Measurements from ENCODE around the gene SUSD3.
A peak's percentile ranks its signal among the peaks of the same experiment; 100 is the strongest.

Gene SUSD3

GRCh38 chr9:93057703-93058354 is 672 bp upstream of the SUSD3 start:
- no peak for DNase-seq (ENCODE audit: insufficient read length, low spot score)
- FAIRE-seq: no peak
- TF ChIP-seq SPI1 (IDR thresholded peaks at IDR 0.05; ENCODE audit: low read depth, low read length) (no peak), PAX5 (IDR thresholded peaks at IDR 0.05; ENCODE audit: insufficient read depth, low read length, severe bottlenecking) (no peak), POU2F2 (IDR thresholded peaks at IDR 0.05; ENCODE audit: low read depth, low read length) (no peak), POLR2A (IDR thresholded peaks at IDR 0.05; ENCODE audit: low read depth, low read length) (no peak), POLR2AphosphoS5 (IDR thresholded peaks at IDR 0.05; ENCODE audit: low read depth, low read length) (no peak), TAF1 (IDR thresholded peaks at IDR 0.05; ENCODE audit: low read depth, low read length) (no peak)

GRCh38 chr9:93059011-93059714 is 662 bp downstream of the SUSD3 start:
- no peak for DNase-seq (ENCODE audit: insufficient read length, low spot score)
- no peak for FAIRE-seq
- no peak for TF ChIP-seq POLR2AphosphoS5 (IDR thresholded peaks at IDR 0.05; ENCODE audit: low read depth, low read length)
- TF ChIP-seq POLR2A (IDR thresholded peaks at IDR 0.05; ENCODE audit: low read depth, low read length): no peak
- no peak for TF ChIP-seq SPI1 (IDR thresholded peaks at IDR 0.05; ENCODE audit: low read depth, low read length)
- no peak for TF ChIP-seq TAF1 (IDR thresholded peaks at IDR 0.05; ENCODE audit: low read depth, low read length)
- TF ChIP-seq POU2F2 (IDR thresholded peaks at IDR 0.05; ENCODE audit: low read depth, low read length): no peak

GRCh38 chr9:93059715-93060578 is 1.4 kb downstream of the SUSD3 start:
- FAIRE-seq (peak; percentile 54), DNase-seq (ENCODE audit: insufficient read length, low spot score) (no peak)
- TF ChIP-seq TAF1 (IDR thresholded peaks at IDR 0.05; ENCODE audit: low read depth, low read length) (no peak), SPI1 (IDR thresholded peaks at IDR 0.05; ENCODE audit: low read depth, low read length) (no peak), PAX5 (IDR thresholded peaks at IDR 0.05; ENCODE audit: insufficient read depth, low read length, severe bottlenecking) (no peak), POU2F2 (IDR thresholded peaks at IDR 0.05; ENCODE audit: low read depth, low read length) (no peak), POLR2A (IDR thresholded peaks at IDR 0.05; ENCODE audit: low read depth, low read length) (no peak), POLR2AphosphoS5 (IDR thresholded peaks at IDR 0.05; ENCODE audit: low read depth, low read length) (no peak)

- DNase-seq (ENCODE audit: insufficient read length, low spot score) (no peak), FAIRE-seq (peak; percentile 71)
- TF ChIP-seq POLR2A (IDR thresholded peaks at IDR 0.05; ENCODE audit: low read depth, low read length): no peak
- TF ChIP-seq POU2F2 (IDR thresholded peaks at IDR 0.05; ENCODE audit: low read depth, low read length): no peak
- no peak for TF ChIP-seq TAF1 (IDR thresholded peaks at IDR 0.05; ENCODE audit: low read depth, low read length)
- no peak for TF ChIP-seq POLR2AphosphoS5 (IDR thresholded peaks at IDR 0.05; ENCODE audit: low read depth, low read length)
- TF ChIP-seq PAX5 (IDR thresholded peaks at IDR 0.05; ENCODE audit: insufficient read depth, low read length, severe bottlenecking): no peak
- no peak for TF ChIP-seq SPI1 (IDR thresholded peaks at IDR 0.05; ENCODE audit: low read depth, low read length)
Observed at GRCh38 chr9:93060746-93061259, 2.3 kb downstream of the SUSD3 start.

DNA sequence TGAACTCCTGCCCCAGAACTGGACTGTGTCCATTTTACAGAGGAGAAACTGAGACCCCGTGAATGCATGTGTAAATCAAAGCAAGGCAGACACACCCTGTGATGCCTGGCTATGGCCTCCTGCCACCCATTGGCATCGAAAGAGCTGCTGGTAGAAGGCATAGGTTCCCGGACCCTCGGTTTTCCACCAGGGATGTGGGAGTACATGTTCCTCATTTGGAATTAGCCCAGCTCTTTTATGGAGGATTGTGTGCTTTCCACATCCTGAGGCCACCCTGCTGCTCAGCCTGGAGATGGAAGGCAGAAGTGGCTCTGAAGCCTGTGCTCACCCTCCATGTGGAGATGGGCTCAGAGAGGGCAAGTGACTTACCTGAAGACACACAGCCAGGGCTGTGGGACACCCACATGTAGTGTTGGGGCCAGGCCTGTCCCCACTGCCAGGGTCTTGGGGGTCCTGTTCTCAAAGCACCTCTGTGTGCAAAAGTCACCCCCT is 2.8 kb downstream of the SUSD3 start:
- DNase-seq (ENCODE audit: insufficient read length, low spot score) (no peak), FAIRE-seq (no peak)
- TF ChIP-seq POU2F2 (IDR thresholded peaks at IDR 0.05; ENCODE audit: low read depth, low read length) (no peak), PAX5 (IDR thresholded peaks at IDR 0.05; ENCODE audit: insufficient read depth, low read length, severe bottlenecking) (no peak), SPI1 (IDR thresholded peaks at IDR 0.05; ENCODE audit: low read depth, low read length) (no peak)

DNA sequence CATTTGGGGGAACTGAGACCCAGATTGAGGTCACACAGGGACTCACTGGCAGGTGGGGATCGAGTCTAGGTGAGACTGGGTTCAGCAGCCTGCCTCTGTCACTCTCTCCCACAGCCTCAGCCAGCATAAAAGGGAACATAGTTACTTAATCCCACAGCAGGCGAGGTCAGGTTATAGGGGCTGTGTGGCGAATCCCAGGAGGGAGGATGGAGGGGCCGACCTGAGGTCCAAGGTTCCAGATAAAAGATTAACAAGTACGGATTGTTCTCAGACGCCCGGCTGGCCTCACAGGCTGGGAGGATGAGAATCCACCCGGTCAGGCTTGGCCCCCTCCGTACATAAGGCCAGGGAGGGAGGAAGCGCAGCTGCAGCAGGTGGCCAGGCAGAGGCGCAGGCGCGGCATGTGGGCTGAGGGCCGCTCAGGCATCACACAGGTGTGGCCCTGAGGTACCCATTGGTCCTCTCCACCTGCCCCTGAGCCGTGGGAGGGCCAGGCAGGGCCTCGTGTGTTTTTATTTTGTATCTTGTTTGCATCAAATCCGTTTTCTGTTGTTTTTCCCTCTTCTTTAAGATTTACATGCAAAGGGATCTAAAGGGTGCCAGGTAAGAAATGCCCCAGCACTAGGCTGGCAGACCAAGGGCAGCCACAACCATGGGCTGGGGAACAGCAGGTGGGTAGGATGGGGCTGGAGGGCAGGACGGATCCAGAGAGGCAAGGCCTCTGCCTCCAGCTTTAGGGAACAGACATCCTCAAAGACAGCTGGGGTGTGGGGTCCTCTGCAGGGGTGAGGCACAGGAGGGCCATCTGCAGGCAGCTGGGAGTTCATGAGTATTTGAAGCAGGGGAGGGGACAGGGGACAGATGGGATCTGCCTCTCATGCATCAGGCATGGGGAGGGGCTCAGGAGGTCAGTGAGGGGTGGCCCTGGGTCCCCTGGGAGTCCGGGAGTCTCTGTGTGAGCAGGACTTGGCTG is 3.6 kb downstream of the SUSD3 start:
- FAIRE-seq (peak; percentile 88), DNase-seq (ENCODE audit: insufficient read length, low spot score) (no peak)
- TF ChIP-seq POU2F2 (IDR thresholded peaks at IDR 0.05; ENCODE audit: low read depth, low read length) (no peak), POLR2AphosphoS5 (IDR thresholded peaks at IDR 0.05; ENCODE audit: low read depth, low read length) (no peak), POLR2A (IDR thresholded peaks at IDR 0.05; ENCODE audit: low read depth, low read length) (no peak), TAF1 (IDR thresholded peaks at IDR 0.05; ENCODE audit: low read depth, low read length) (no peak), PAX5 (IDR thresholded peaks at IDR 0.05; ENCODE audit: insufficient read depth, low read length, severe bottlenecking) (no peak), SPI1 (IDR thresholded peaks at IDR 0.05; ENCODE audit: low read depth, low read length) (peak; percentile 49)

- FAIRE-seq: peak; percentile 98
- TF ChIP-seq POLR2AphosphoS5 (IDR thresholded peaks at IDR 0.05; ENCODE audit: low read depth, low read length) (peak; percentile 78), POU2F2 (IDR thresholded peaks at IDR 0.05; ENCODE audit: low read depth, low read length) (peak; percentile 52), SPI1 (IDR thresholded peaks at IDR 0.05; ENCODE audit: low read depth, low read length) (peak; percentile 52), TAF1 (IDR thresholded peaks at IDR 0.05; ENCODE audit: low read depth, low read length) (no peak), POLR2A (IDR thresholded peaks at IDR 0.05; ENCODE audit: low read depth, low read length) (peak; percentile 74), PAX5 (IDR thresholded peaks at IDR 0.05; ENCODE audit: insufficient read depth, low read length, severe bottlenecking) (peak; percentile 1)
- peak; percentile 86 for DNase-seq (ENCODE audit: insufficient read length, low spot score)
Observed at GRCh38 chr9:93064392-93065134, 6.1 kb downstream of the SUSD3 start.

Data from GM12891 (cell line).